Right ventricle myocardium inferior (tissue), 1 donor: ENCODE data around the gene NCKIPSD. TPM values are rescaled to one million over a fixed set of nuclear protein-coding genes. Genes with fewer than 3 reads are reported as not detected.

Experiments
- ATAC-seq: fragments of 200-7000 bp; cut with Tn5 transposase; one replicate; pipeline ENCODE4 v1.9.1; 2020; ENCODE audit warnings: mild to moderate bottlenecking, moderate library complexity
- DNase-seq: peaks from one replicate; pipeline ENCODE4 v3.0.0; 2021; ENCODE audit errors: missing footprints
- intact Hi-C: fragments of 100-400 bp; cut with DNase I; formaldehyde crosslinking; loops from one replicate; pipeline ENCODE4 v1.11.0; 2022
- total RNA-seq: library from RNA; stranded (reverse); fragmentation: NEBNext Ultra II Directional; extraction: Animal tissue kit (Norgen Biotek cat#: 25700); gene quantifications from one replicate; pipeline ENCODE4 v1.2.1, GENCODE V29; 2021
- donor health status: DM: no; HTN: yes; CAD: no; lungs with severe emphysema.

The NCKIPSD gene
- total RNA-seq, 1 donor from 2014 or later = 15.4 TPM

GRCh38 chr3:48700731-48701405 lies 15.2 kb upstream of the NCKIPSD start:
- DNase-seq = no peak

GRCh38 chr3:48698891-48699290 lies 13.2 kb upstream of the NCKIPSD start:
- intact Hi-C loops = no loop called here
- DNase-seq (no peak), ATAC-seq (no peak)

More at GRCh38 chr3:48700731-48701405, 15.2 kb upstream of the NCKIPSD start:
- ATAC-seq = no peak
- intact Hi-C loops = no loop called here

DNA sequence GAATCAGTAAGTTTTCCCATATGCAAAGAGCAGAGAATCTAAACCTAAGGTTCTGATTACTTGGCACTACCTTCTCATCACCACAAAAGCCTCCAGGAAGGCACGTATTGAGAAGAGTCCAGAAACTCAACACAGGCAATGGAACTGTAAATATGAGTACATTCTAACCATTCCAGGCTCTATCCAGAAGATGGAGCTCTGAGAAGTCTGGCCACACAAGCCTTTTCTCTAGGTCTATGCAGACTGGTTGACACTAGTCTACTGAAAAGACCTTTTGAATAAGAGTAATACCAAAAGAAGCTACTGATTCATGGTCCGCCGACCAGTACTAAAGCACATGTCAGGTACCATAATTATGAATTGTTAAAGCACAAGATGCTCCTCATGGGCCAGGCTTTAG lies 12.2 kb upstream of the NCKIPSD start:
- intact Hi-C loops = no loop called here
- no peak for ATAC-seq

DNA sequence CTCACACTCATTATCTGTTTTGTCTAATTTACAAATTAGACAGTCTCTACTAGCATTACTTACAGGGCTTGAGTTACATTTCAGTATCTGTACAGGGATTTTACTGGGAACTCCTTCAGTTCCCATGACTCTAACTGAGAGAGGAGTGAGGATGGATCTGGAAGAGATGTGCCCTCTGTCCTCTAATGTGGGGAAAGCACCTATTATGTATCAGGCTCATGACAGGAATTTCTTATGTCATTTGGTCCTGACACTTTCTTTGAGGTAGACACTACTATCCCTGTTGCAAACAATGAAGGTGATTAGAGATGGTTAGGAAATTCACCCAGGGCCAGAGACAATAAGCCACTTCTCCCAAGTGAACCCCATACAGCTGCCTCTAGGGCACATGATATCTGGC lies 10.9 kb upstream of the NCKIPSD start:
- DNase-seq = no peak
- no peak for ATAC-seq
- intact Hi-C loops = no loop called here

More for the DNA sequence above, 12.2 kb upstream of the NCKIPSD start:
- no peak for DNase-seq

DNA sequence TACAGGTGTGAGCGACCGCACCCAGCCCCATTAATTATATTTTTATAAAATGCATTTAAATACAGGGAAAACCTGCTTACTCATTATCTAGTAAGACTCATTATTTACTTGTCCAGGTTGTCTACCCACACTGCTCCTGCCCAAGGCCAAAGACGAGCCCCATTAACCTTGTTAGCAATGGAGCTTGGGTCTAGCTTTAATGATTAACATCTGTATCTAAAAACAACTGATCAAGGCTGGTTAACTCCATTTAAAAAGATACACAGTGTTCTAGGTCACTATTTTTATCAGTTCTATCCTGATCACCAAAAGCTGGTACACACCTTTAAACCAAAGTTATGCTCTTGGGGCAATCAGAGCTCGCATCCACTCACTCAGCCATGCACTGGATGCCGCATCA lies 10.4 kb upstream of the NCKIPSD start:
- intact Hi-C loops = no loop called here
- DNase-seq = no peak
- ATAC-seq = no peak

DNA sequence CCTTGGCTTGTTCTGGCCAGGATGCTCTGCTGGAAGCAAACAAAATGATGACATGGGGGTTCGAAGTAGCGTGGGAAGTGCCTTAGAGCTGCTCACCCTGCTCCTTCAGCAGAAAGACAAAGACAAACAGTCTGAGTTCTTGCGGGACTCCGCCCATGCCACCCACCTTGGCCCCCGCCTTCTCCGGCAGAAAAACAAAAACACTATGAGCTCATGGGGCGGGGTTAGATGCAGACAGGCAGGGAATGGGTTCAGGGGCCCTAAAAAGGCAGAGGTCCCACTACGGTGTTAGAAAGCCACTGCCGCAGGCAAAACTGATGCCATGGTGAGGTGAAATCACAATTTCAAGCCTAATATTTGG lies 9.7 kb upstream of the NCKIPSD start:
- intact Hi-C loops = no loop called here
- DNase-seq (no peak), ATAC-seq (peak; percentile 87)

GRCh38 chr3:48694610-48695392 lies 9.1 kb upstream of the NCKIPSD start:
- DNase-seq (peak; percentile 89), ATAC-seq (peak; percentile 87)
- intact Hi-C loops = no loop called here

GRCh38 chr3:48693826-48694225 lies 8.1 kb upstream of the NCKIPSD start:
- intact Hi-C loops = no loop called here
- ATAC-seq (no peak), DNase-seq (no peak)

- intact Hi-C loops = no loop called here
These were observed 6.8 kb upstream of the NCKIPSD start for GRCh38 chr3:48692551-48692950.

DNA sequence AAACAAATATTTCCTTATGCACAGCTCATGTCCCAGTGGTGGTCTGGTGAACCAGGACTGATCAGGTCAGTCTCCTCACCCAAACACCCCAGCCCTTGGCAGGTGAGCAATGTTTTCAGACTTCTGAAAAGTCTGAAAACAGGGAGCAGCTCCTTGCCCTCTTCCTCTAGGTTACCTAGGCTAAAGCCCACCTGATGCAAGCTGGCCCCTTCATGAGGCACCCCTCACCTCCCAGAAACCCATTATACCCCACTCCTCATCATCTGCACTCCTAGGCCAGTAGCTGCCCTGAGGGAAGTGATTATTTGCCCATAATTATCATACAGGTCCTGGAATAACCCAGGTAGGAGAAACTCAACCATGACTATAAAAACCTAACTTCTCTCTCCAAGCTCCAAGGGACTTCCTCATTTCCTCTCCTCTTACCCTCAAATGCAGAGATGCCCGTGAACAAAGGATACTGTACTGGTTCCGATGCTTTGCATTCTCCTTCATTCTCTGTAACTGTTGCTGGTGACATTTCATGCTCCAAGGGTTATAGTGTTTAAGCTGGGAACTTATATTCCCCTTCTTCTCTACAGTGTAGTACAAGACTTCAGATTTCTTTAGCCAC lies 5.2 kb upstream of the NCKIPSD start:
- intact Hi-C loops = no loop called here
- DNase-seq (no peak), ATAC-seq (no peak)

More at GRCh38 chr3:48692551-48692950, 6.8 kb upstream of the NCKIPSD start:
- no peak for DNase-seq
- ATAC-seq = no peak

GRCh38 chr3:48689384-48689783 lies 3.7 kb upstream of the NCKIPSD start:
- DNase-seq = no peak
- intact Hi-C loops = no loop called here
- ATAC-seq = no peak

- DNase-seq (no peak), ATAC-seq (no peak)
- intact Hi-C loops = no loop called here
These were observed 3.0 kb upstream of the NCKIPSD start for GRCh38 chr3:48688737-48689075.

- DNase-seq (no peak), ATAC-seq (no peak)
- intact Hi-C loops = no loop called here
These were observed 2.5 kb upstream of the NCKIPSD start for GRCh38 chr3:48688032-48688736.

DNA sequence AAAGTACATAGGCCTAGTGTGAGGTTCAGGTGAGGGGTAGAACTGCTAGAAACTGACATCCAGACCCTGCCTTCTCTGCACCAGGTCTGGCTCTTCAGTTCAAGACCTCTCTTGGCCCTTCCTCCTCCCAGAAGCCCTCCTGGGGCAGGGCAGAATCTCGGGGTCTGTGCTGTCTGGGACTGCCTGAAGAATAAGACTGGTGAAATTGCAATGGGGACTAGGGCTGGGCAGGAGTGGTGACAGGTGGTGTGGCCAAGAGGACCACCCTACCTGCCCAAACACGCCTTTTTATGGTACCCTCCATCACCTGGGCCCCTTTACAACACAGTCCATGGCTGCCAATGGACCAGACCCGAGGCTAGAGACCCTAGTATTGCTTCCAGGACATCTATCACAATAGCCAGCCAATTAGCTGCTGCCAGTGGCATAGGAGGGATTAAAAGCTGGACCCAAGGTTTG lies 1.5 kb upstream of the NCKIPSD start:
- DNase-seq (no peak), ATAC-seq (no peak)
- intact Hi-C loops = no loop called here

GRCh38 chr3:48686538-48687219 lies 964 bp upstream of the NCKIPSD start:
- no peak for ATAC-seq
- no peak for DNase-seq
- intact Hi-C loops = no loop called here

DNA sequence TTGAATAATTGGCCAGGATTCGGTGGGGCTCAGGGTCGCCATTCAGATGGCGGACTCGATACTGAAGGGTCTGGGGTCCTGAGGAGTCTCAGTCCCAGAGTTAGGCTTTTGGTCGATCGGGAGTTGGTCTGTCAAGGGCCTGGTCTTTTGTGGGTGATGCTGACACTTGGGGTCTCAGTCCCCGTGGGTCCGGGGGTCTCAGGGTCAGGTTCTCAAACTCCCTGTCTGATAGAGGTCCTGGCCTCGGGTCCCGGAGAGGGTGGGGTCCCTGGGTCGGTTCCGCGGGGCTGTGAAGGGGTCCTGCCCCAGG lies 467 bp downstream of the NCKIPSD start:
- no peak for ATAC-seq
- DNase-seq = no peak
- intact Hi-C loops = loop anchor here (2.0 kb wide), 3 partner anchors 32 to 56 kb away; partner anchors contain the start of genes IP6K2 and SLC26A6

DNA sequence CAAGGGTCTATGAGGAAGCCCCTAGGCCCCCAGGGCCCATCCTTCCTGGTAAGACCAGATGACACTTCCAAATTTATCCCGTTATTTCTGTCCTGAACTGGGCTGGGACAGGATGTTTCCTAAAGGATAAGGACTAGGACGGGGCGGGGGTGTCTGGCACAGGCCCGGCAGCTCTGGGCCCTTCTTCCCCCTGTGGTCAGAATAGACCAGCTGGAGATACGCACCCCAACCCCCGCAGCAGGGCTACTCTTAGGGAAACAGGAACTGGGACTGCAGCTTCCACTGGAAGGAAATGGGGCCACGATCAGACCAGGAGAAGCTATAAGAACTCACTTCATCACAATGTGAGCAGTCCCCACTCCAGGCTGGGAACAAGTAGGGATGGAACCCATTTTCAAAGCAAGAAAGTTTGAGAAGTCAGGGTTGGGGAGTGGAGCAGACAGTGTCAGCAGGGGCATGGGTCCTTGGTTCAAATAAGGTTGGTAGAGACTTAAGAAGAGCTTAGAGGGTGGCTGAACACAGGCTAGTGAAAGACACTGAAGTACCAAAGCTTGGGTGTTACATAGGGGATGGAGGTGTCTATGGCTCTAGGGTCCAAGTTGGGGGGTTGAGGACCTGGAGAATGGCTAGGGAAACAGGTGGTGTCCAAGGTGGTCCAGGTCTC lies 1.1 kb downstream of the NCKIPSD start:
- ATAC-seq (peak; percentile 30), DNase-seq (peak; percentile 80)
- intact Hi-C loops = loop anchor here (2.0 kb wide), 3 partner anchors 32 to 56 kb away; partner anchors contain the start of genes IP6K2 and SLC26A6

- DNase-seq (no peak), ATAC-seq (no peak)
- intact Hi-C loops = loop anchor here (2.0 kb wide), 3 partner anchors 33 to 57 kb away; partner anchors contain the start of genes IP6K2 and SLC26A6
These were observed 1.7 kb downstream of the NCKIPSD start for GRCh38 chr3:48684054-48684349.
